ENCODE results near the gene KIF21A.

- TF ChIP-seq CTCF (IDR thresholded peaks at IDR 0.05) (no peak), ZFX (IDR thresholded peaks at IDR 0.05; ENCODE audit: borderline replicate concordance) (no peak)
Measured at GRCh38 chr12:39435531-39435930, 7.4 kb downstream of the KIF21A start.

Measured in 22Rv1 (cell line).